Measurements from ENCODE around the gene BST1.

Gene BST1

GRCh38 chr4:15695240-15695699, 7.6 kb upstream of the BST1 start:
- TF ChIP-seq EZH2phosphoT487 (conservative IDR thresholded peaks at IDR 0.05; ENCODE audit: low read length): no peak
- TF ChIP-seq CTCF (IDR thresholded peaks at IDR 0.05; ENCODE audit: insufficient read depth, low read length, poor library complexity, severe bottlenecking): no peak
- no peak overlapping the region for H3K9ac ChIP-seq (ENCODE audit: low read length)
- H3K27ac ChIP-seq (ENCODE audit: low read depth, low read length): no peak overlapping the region
- H3K4me3 ChIP-seq (ENCODE audit: insufficient read depth, low read length, poor library complexity, severe bottlenecking): no peak overlapping the region
- no peak overlapping the region for H2AFZ ChIP-seq (ENCODE audit: low read depth, low read length, severe bottlenecking)
- H4K20me1 ChIP-seq (ENCODE audit: low read depth, low read length): no peaks in the 10 kb centered on the region
- H3F3A ChIP-seq (ENCODE audit: insufficient read depth): no peaks in the 10 kb centered on the region
- H3K79me2 ChIP-seq (ENCODE audit: insufficient read depth, low read length): no peaks in the 10 kb centered on the region
- H3K9me3 ChIP-seq (ENCODE audit: insufficient read depth, low read length): no peaks in the 10 kb centered on the region
- no peak overlapping the region for H3K4me2 ChIP-seq (ENCODE audit: low read depth, low read length, poor library complexity, severe bottlenecking)
- H3K27me3 ChIP-seq (ENCODE audit: low read length): no peaks in the 10 kb centered on the region
- H3K9me2 ChIP-seq (replicated peaks; ENCODE audit: insufficient read depth, low read length): no peaks in the 10 kb centered on the region
- H3K36me3 ChIP-seq (ENCODE audit: low read length): no peaks in the 10 kb centered on the region

DNA sequence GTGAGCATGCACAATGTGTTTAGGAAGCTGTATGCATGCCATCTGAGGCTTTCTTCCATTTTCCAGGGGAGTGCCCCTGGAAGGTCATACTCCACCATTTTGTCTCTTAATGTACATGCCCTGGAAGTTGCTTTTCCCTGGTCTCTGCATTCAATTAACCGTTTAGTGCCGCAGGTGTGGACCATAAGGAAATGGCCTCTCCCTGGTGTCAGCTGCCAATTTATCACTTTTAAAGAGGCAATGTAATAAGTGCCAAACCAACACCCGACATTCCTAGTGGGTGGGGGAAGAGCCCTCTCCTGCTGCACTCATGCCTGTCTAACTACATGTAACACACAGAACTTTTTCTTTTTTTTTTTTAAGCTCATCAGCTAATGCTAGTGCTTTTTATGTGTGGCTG, 7.1 kb upstream of the BST1 start:
- Histone ChIP-seq H3K9me3 (ENCODE audit: insufficient read depth, low read length) (no peaks in the 10 kb centered on the region), H3F3A (ENCODE audit: insufficient read depth) (no peaks in the 10 kb centered on the region), H3K36me3 (ENCODE audit: low read length) (no peaks in the 10 kb centered on the region), H3K9ac (ENCODE audit: low read length) (no peak overlapping the region), H3K4me3 (ENCODE audit: insufficient read depth, low read length, poor library complexity, severe bottlenecking) (no peak overlapping the region), H3K9me2 (replicated peaks; ENCODE audit: insufficient read depth, low read length) (no peaks in the 10 kb centered on the region), H2AFZ (ENCODE audit: low read depth, low read length, severe bottlenecking) (no peak overlapping the region), H3K27me3 (ENCODE audit: low read length) (no peaks in the 10 kb centered on the region), H3K27ac (ENCODE audit: low read depth, low read length) (no peak overlapping the region), H4K20me1 (ENCODE audit: low read depth, low read length) (no peaks in the 10 kb centered on the region), H3K79me2 (ENCODE audit: insufficient read depth, low read length) (no peaks in the 10 kb centered on the region), H3K4me2 (ENCODE audit: low read depth, low read length, poor library complexity, severe bottlenecking) (no peak overlapping the region)
- no peak for TF ChIP-seq EZH2phosphoT487 (conservative IDR thresholded peaks at IDR 0.05; ENCODE audit: low read length)
- TF ChIP-seq CTCF (IDR thresholded peaks at IDR 0.05; ENCODE audit: insufficient read depth, low read length, poor library complexity, severe bottlenecking): no peak

DNA sequence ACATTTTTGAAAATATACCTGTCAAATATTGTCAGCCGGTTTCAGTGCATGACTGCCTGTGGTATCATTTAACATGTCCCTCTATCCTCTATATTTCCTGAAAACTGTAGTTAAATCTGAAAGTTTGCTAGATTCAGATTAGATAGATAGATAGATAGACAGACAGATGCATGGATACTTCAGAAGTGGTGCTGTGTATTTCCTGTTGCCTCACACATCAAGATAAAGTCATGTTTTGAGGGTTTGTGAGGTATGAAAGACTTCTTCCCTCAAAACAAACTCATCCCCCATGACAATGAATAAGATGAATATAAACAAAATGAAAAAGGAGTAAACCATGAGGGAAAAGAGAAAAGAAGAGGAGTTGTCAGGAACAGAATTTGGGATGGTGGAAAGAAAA, 6.0 kb upstream of the BST1 start:
- Histone ChIP-seq H3K27me3 (ENCODE audit: low read length) (no peaks in the 10 kb centered on the region), H4K20me1 (ENCODE audit: low read depth, low read length) (no peaks in the 10 kb centered on the region), H3F3A (ENCODE audit: insufficient read depth) (no peaks in the 10 kb centered on the region), H2AFZ (ENCODE audit: low read depth, low read length, severe bottlenecking) (no peak overlapping the region), H3K9ac (ENCODE audit: low read length) (no peak overlapping the region), H3K9me3 (ENCODE audit: insufficient read depth, low read length) (no peaks in the 10 kb centered on the region), H3K36me3 (ENCODE audit: low read length) (no peaks in the 10 kb centered on the region), H3K79me2 (ENCODE audit: insufficient read depth, low read length) (no peaks in the 10 kb centered on the region), H3K9me2 (replicated peaks; ENCODE audit: insufficient read depth, low read length) (no peaks in the 10 kb centered on the region), H3K27ac (ENCODE audit: low read depth, low read length) (no peak overlapping the region), H3K4me3 (ENCODE audit: insufficient read depth, low read length, poor library complexity, severe bottlenecking) (no peak overlapping the region), H3K4me2 (ENCODE audit: low read depth, low read length, poor library complexity, severe bottlenecking) (no peak overlapping the region)
- TF ChIP-seq EZH2phosphoT487 (conservative IDR thresholded peaks at IDR 0.05; ENCODE audit: low read length) (no peak), CTCF (IDR thresholded peaks at IDR 0.05; ENCODE audit: insufficient read depth, low read length, poor library complexity, severe bottlenecking) (no peak)
